NCI-H1417 treated with DMSO at 0.1 percent for 48 hours (cell line): Measurements from ENCODE around the gene ITPA.

Experiments
- DNase-seq: peaks from one replicate; lab custom pipeline; 2025; lab: John Stamatoyannopoulos, UW

The ITPA gene

DNA sequence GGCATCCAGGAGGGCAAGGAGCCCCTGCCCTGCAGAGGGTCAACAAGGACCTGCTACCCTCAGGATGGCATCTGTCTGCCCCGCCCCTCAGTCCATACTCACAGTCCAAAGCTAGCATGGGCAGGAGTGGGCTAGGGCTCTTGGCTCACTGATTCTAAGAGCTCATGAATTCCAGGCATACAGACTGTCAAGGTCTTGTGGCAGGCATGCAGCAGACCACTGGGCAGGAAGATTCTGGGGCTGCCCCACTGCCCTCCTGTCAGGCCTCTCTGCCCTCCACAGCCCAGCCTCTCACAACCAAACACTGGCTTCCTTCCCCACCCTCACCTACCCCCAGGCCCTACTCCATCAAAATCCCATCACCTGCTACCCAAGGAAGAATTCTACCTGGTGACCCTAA is 35.3 kb downstream of the ITPA start:
- DNase-seq = no peak

DNA sequence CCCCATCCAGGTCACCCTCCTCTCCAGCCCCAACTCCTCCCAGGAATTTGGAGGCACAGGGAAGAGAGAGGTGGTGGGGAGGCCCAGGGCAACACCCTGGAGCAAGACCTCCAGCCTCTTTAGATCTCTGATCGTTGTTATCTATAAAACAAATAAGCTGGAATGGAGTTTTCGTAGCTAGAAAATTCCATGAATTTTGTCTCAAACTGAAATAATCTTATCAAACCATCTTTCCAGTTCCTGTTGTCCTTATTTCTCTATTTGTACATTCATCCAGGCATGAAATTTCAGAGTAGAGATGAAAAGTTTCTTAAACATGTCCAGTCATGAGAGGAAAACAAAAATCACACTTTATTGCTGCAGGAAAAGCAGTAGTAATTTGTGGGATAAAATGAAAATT is 35.9 kb downstream of the ITPA start:
- no peak for DNase-seq

- no peak for DNase-seq
Measured at GRCh38 chr20:3245711-3246110, 36.4 kb downstream of the ITPA start.

- no peak for DNase-seq
Measured at GRCh38 chr20:3246682-3247081, 37.4 kb downstream of the ITPA start.

- no peak for DNase-seq
Measured at GRCh38 chr20:3247638-3248037, 38.3 kb downstream of the ITPA start.

GRCh38 chr20:3248167-3248992 is 39.1 kb downstream of the ITPA start:
- no peak for DNase-seq

GRCh38 chr20:3248993-3249347 is 39.7 kb downstream of the ITPA start:
- DNase-seq = no peak

DNA sequence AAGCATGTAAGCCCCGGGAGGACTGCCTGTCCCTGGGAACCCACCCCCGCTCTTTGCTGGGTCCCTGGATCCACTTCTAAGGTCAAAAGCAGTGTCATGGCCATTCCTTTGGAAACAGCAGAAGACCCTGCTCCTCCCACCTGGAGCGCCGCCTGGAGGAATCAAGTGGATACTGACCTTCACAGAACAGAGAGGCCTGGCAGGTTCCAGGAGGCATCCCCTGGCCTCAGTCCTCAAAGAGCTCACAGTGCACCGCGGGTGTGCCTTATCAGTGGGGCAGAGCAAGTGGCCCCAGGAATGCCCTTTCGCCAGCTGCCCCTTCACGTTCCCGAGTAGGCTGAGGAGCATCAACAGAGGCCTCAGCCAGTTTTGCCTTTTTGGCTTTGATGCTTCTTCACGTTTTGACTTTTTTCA is 40.8 kb downstream of the ITPA start:
- no peak for DNase-seq

DNA sequence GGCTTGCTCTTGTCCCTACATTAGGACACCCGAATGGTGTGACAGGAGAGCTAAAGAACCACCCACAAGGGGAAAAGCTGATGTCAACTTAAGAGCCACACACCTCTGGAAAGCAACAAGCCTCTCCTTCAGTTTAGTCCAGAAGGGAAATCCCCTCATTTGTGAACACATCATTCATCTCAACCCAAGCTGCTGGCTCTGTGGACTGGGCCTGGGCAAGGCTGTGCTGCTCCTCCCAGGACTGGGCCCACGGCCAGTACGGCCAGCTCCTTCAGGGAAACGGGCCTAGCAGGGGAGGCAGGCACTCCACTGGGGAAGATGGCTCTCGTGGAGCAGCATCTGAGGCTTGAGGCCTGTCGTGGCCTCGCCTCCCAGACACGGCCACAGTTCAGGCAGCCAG is 42.5 kb downstream of the ITPA start:
- no peak for DNase-seq

GRCh38 chr20:3255728-3256127 is 46.4 kb downstream of the ITPA start:
- DNase-seq = no peak

- DNase-seq = no peak
Measured at GRCh38 chr20:3258429-3258828, 49.1 kb downstream of the ITPA start.

- no peak for DNase-seq
Measured at GRCh38 chr20:3262566-3262965, 53.3 kb downstream of the ITPA start.

DNA sequence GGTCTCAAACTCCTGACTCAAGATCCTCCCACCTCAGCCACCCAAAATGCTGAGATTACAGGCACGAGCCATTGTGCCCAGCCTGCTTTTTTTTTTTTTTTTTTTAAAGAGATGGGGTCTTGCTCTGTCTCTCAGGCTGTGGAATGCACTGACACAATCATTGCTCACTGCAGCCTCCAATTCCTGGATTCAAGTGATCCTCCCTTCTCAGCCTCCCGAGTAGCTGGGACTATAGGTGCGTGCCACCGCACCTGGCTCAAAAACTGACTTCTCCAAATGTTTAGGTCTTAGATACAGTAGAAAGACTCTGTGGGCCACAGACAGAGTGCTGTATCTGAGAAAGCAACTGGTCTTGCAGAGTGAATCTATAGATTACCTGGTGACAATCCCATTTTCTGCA is 60.8 kb downstream of the ITPA start:
- no peak for DNase-seq

- no peak for DNase-seq
Measured at GRCh38 chr20:3273371-3273770, 64.1 kb downstream of the ITPA start.
